Measurements from ENCODE around the gene HSF2. TPM values are rescaled to one million over a fixed set of nuclear protein-coding genes. Genes with fewer than 3 reads are reported as not detected.

Gene HSF2
- total RNA-seq = 10 to 100 TPM; 18.1 to 20.6 TPM

GRCh38 chr6:122399348-122400120 lies at the start of gene HSF2:
Gene HSF2 (plus strand): TSS chr6:122399652. CDS start chr6:122399738, 86 bp downstream.
- intact Hi-C loops (cut with DNase I, micrococcal nuclease) = loop anchor here (1.0 to 10.0 kb wide), 5 partner anchors 9 to 1065 kb away; partner anchors contain the start of genes SERINC1 (in 2 of the 2) and TBC1D32 (in 1 of the 2)
- peak; percentile 97 for DNase-seq
- H3K27me3 Mint-ChIP-seq = no peaks in the 10 kb centered on the region
- H3K4me3 Mint-ChIP-seq = peak within 1 kb of the TSS; percentile 94
- peak within 1 kb of the TSS; percentile 96 for H3K27ac Mint-ChIP-seq
- peaks cover 8% of the 10 kb centered on the region for H3K36me3 Mint-ChIP-seq (ENCODE audit: low read depth)
- ChIA-PET CTCF (interaction anchor here (1.1 to 1.4 kb wide), 4 partner anchors 9 to 131 kb away, joined by 4 to 6 read pairs (median 4); partner anchors contain the start of gene SERINC1), POLR2A (interaction anchor here (0.6 to 1.5 kb wide), 3 partner anchors 8 to 72 kb away, joined by 3 to 13 read pairs (median 3); partner anchors contain the start of gene SERINC1)
- H3K4me1 Mint-ChIP-seq = peaks cover 43% of the 10 kb centered on the region
- ATAC-seq = peak; percentile 98
- H3K9me3 Mint-ChIP-seq (ENCODE audit: low read depth) = no peaks in the 10 kb centered on the region

- intact Hi-C loops (cut with DNase I, micrococcal nuclease) = no loop called here
- no peaks in the 10 kb centered on the region for H3K36me3 Mint-ChIP-seq (ENCODE audit: low read depth)
- no peak overlapping the region for H3K4me3 Mint-ChIP-seq
- ChIA-PET CTCF (interaction anchor here (1.1 kb wide), 1 partner anchor 39 kb away, joined by 4 read pairs; no protein-coding TSS in a partner anchor), POLR2A (no interaction called here)
- H3K27me3 Mint-ChIP-seq = peaks cover 13% of the 10 kb centered on the region
- ATAC-seq = no peak
- no peak for DNase-seq
- no peaks in the 10 kb centered on the region for H3K4me1 Mint-ChIP-seq
- no peaks in the 10 kb centered on the region for H3K9me3 Mint-ChIP-seq (ENCODE audit: low read depth)
- no peak overlapping the region for H3K27ac Mint-ChIP-seq
Observed at GRCh38 chr6:122352981-122353664, 46.3 kb upstream of the HSF2 start.

GRCh38 chr6:122360809-122361208 lies 38.6 kb upstream of the HSF2 start:
- ChIA-PET CTCF (interaction anchor here (1.2 to 1.5 kb wide), 2 partner anchors 9 to 21 kb away, joined by 3 read pairs; no protein-coding TSS in a partner anchor), POLR2A (no interaction called here)
- DNase-seq (no peak), ATAC-seq (no peak)
- intact Hi-C loops (cut with DNase I, micrococcal nuclease) = no loop called here
- H3K36me3 Mint-ChIP-seq (ENCODE audit: low read depth) = no peaks in the 10 kb centered on the region
- no peaks in the 10 kb centered on the region for H3K4me1 Mint-ChIP-seq
- no peaks in the 10 kb centered on the region for H3K9me3 Mint-ChIP-seq (ENCODE audit: low read depth)
- H3K27me3 Mint-ChIP-seq = peaks cover 5% of the 10 kb centered on the region
- no peak overlapping the region for H3K4me3 Mint-ChIP-seq
- no peak overlapping the region for H3K27ac Mint-ChIP-seq

GRCh38 chr6:122361314-122361979 lies 38.0 kb upstream of the HSF2 start:
- no peak for ATAC-seq
- no peak overlapping the region for H3K4me3 Mint-ChIP-seq
- CTCF ChIA-PET = interaction anchor here (1.2 to 1.5 kb wide), 2 partner anchors 10 to 20 kb away, joined by 3 read pairs; no protein-coding TSS in a partner anchor
- H3K4me1 Mint-ChIP-seq = no peaks in the 10 kb centered on the region
- H3K27ac Mint-ChIP-seq = no peak overlapping the region
- intact Hi-C loops (cut with DNase I, micrococcal nuclease) = no loop called here
- no peak for DNase-seq
- POLR2A ChIA-PET = no interaction called here
- H3K27me3 Mint-ChIP-seq = peaks cover 5% of the 10 kb centered on the region
- no peaks in the 10 kb centered on the region for H3K9me3 Mint-ChIP-seq (ENCODE audit: low read depth)
- no peaks in the 10 kb centered on the region for H3K36me3 Mint-ChIP-seq (ENCODE audit: low read depth)

GRCh38 chr6:122363769-122364483 lies 35.5 kb upstream of the HSF2 start:
- POLR2A ChIA-PET = no interaction called here
- Mint-ChIP-seq H3K27me3 (peaks cover 2% of the 10 kb centered on the region), H3K27ac (no peak overlapping the region), H3K4me1 (no peaks in the 10 kb centered on the region), H3K36me3 (ENCODE audit: low read depth) (no peaks in the 10 kb centered on the region), H3K4me3 (no peak overlapping the region), H3K9me3 (ENCODE audit: low read depth) (no peaks in the 10 kb centered on the region)
- DNase-seq (no peak), ATAC-seq (no peak)
- CTCF ChIA-PET = no interaction called here
- intact Hi-C loops (cut with DNase I, micrococcal nuclease) = no loop called here

GRCh38 chr6:122365775-122366403 lies 33.6 kb upstream of the HSF2 start:
- peaks cover 6% of the 10 kb centered on the region for H3K27me3 Mint-ChIP-seq
- H3K4me3 Mint-ChIP-seq = no peak overlapping the region
- no peak overlapping the region for H3K27ac Mint-ChIP-seq
- H3K4me1 Mint-ChIP-seq = no peaks in the 10 kb centered on the region
- ATAC-seq (no peak), DNase-seq (no peak)
- no peaks in the 10 kb centered on the region for H3K9me3 Mint-ChIP-seq (ENCODE audit: low read depth)
- intact Hi-C loops (cut with DNase I, micrococcal nuclease) = no loop called here
- ChIA-PET POLR2A (no interaction called here), CTCF (no interaction called here)
- H3K36me3 Mint-ChIP-seq (ENCODE audit: low read depth) = no peaks in the 10 kb centered on the region

- ChIA-PET POLR2A (no interaction called here), CTCF (no interaction called here)
- DNase-seq (no peak), ATAC-seq (no peak)
- Mint-ChIP-seq H3K9me3 (ENCODE audit: low read depth) (no peaks in the 10 kb centered on the region), H3K4me3 (no peak overlapping the region), H3K27ac (no peak overlapping the region), H3K4me1 (no peaks in the 10 kb centered on the region), H3K36me3 (ENCODE audit: low read depth) (no peaks in the 10 kb centered on the region), H3K27me3 (peaks cover 4% of the 10 kb centered on the region)
- intact Hi-C loops (cut with DNase I, micrococcal nuclease) = no loop called here
Observed at GRCh38 chr6:122367171-122367570, 32.3 kb upstream of the HSF2 start.

GRCh38 chr6:122369536-122369935 lies 29.9 kb upstream of the HSF2 start:
- DNase-seq (no peak), ATAC-seq (no peak)
- H3K4me1 Mint-ChIP-seq = peaks cover 9% of the 10 kb centered on the region
- ChIA-PET CTCF (interaction anchor here (1.3 kb wide), 1 partner anchor 163 kb away, joined by 4 read pairs; no protein-coding TSS in a partner anchor), POLR2A (no interaction called here)
- no peaks in the 10 kb centered on the region for H3K36me3 Mint-ChIP-seq (ENCODE audit: low read depth)
- H3K27ac Mint-ChIP-seq = no peak overlapping the region
- H3K4me3 Mint-ChIP-seq = no peak overlapping the region
- intact Hi-C loops (cut with DNase I, micrococcal nuclease) = no loop called here
- peaks cover 9% of the 10 kb centered on the region for H3K27me3 Mint-ChIP-seq
- H3K9me3 Mint-ChIP-seq (ENCODE audit: low read depth) = no peaks in the 10 kb centered on the region

- ChIA-PET POLR2A (no interaction called here), CTCF (interaction anchor here (0.9 kb wide), 1 partner anchor 158 kb away, joined by 3 read pairs; no protein-coding TSS in a partner anchor)
- Mint-ChIP-seq H3K36me3 (ENCODE audit: low read depth) (no peaks in the 10 kb centered on the region), H3K27ac (no peak overlapping the region), H3K9me3 (ENCODE audit: low read depth) (no peaks in the 10 kb centered on the region), H3K4me1 (peaks cover 16% of the 10 kb centered on the region), H3K4me3 (no peak overlapping the region), H3K27me3 (peaks cover 11% of the 10 kb centered on the region)
- ATAC-seq (no peak), DNase-seq (no peak)
- intact Hi-C loops (cut with DNase I, micrococcal nuclease) = no loop called here
Observed at GRCh38 chr6:122372647-122373046, 26.8 kb upstream of the HSF2 start.

GRCh38 chr6:122374307-122374706 lies 25.1 kb upstream of the HSF2 start:
- ChIA-PET CTCF (no interaction called here), POLR2A (no interaction called here)
- DNase-seq (peak; percentile 13), ATAC-seq (peak; percentile 77)
- no peaks in the 10 kb centered on the region for H3K9me3 Mint-ChIP-seq (ENCODE audit: low read depth)
- no peak overlapping the region for H3K27ac Mint-ChIP-seq
- H3K4me3 Mint-ChIP-seq = no peak overlapping the region
- intact Hi-C loops (cut with DNase I, micrococcal nuclease) = no loop called here
- no peaks in the 10 kb centered on the region for H3K36me3 Mint-ChIP-seq (ENCODE audit: low read depth)
- H3K27me3 Mint-ChIP-seq = peaks cover 11% of the 10 kb centered on the region
- peaks cover 16% of the 10 kb centered on the region for H3K4me1 Mint-ChIP-seq

Measured in activated CD4-positive, alpha-beta T cell treated with anti-CD3 and anti-CD28 coated beads for 36 hours (primary cell).